OCI-LY3 (cell line): ENCODE measurements around the gene ELF1.

Experiments
- EZH2phosphoT487 ChIP-seq: fragments of 200-600 bp; shearing (Covaris generic); IDR thresholded peaks from 2 replicates; pipeline ENCODE4 v1.6.1; 2018; ENCODE audit warnings: antibody characterized with exemption, mixed run types, low read depth
- TF ChIP-seq, protein P1 (sequence below): fragments of 200-600, 300-600 bp; sonication (generic); IDR thresholded peaks from 2 replicates; pipeline ENCODE4 v1.5.1; 2014; ENCODE audit warnings: antibody characterized with exemption, low read length, low read depth

- TF ChIP-seq, protein P1, sequence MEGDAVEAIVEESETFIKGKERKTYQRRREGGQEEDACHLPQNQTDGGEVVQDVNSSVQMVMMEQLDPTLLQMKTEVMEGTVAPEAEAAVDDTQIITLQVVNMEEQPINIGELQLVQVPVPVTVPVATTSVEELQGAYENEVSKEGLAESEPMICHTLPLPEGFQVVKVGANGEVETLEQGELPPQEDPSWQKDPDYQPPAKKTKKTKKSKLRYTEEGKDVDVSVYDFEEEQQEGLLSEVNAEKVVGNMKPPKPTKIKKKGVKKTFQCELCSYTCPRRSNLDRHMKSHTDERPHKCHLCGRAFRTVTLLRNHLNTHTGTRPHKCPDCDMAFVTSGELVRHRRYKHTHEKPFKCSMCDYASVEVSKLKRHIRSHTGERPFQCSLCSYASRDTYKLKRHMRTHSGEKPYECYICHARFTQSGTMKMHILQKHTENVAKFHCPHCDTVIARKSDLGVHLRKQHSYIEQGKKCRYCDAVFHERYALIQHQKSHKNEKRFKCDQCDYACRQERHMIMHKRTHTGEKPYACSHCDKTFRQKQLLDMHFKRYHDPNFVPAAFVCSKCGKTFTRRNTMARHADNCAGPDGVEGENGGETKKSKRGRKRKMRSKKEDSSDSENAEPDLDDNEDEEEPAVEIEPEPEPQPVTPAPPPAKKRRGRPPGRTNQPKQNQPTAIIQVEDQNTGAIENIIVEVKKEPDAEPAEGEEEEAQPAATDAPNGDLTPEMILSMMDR, result no peak
- TF ChIP-seq EZH2phosphoT487, result no peak
Observed at GRCh38 chr13:40986101-40986856, 32.8 kb downstream of the ELF1 start.
